Sciatic nerve (tissue), 2 donors: ENCODE measurements around the gene PHACTR2. TPM values are rescaled to one million over a fixed set of nuclear protein-coding genes. Genes with fewer than 3 reads are reported as not detected.
"Not testable (repeated sequence)": the region's sequence is repeated elsewhere in the genome, so short reads cannot be mapped to it uniquely, and the experiment has no call there.

Experiments used
- ATAC-seq: fragments of 200-7000 bp; cut with Tn5 transposase; one replicate; pipeline ENCODE4 v1.9.1; 2020; ENCODE audit warnings: mild to moderate bottlenecking, moderate library complexity
- DNase-seq: peaks from one replicate; pipeline ENCODE4 v3.0.0-alpha.2; 2020; ENCODE audit warnings: low spot score
- intact Hi-C: fragments of 100-400 bp; cut with DNase I; formaldehyde crosslinking; loops from one replicate; pipeline ENCODE4 v1.14.2; 2022
- total RNA-seq: library from RNA; stranded (reverse); fragmentation: NEBNext Ultra II Directional; extraction: Animal tissue kit (Norgen Biotek cat#: 25700); gene quantifications from one replicate; pipeline ENCODE4 v1.2.1, GENCODE V29; 2021
- donor health status: DM: no; HTN: no; CAD: no.
- donor health status: DM: no; HTN: no; CAD: no.

The PHACTR2 gene
- total RNA-seq, 1 donor from 2014 or later: 141 TPM

GRCh38 chr6:143783077-143783476 is 105.3 kb downstream of the PHACTR2 start:
- no peak for DNase-seq

DNA sequence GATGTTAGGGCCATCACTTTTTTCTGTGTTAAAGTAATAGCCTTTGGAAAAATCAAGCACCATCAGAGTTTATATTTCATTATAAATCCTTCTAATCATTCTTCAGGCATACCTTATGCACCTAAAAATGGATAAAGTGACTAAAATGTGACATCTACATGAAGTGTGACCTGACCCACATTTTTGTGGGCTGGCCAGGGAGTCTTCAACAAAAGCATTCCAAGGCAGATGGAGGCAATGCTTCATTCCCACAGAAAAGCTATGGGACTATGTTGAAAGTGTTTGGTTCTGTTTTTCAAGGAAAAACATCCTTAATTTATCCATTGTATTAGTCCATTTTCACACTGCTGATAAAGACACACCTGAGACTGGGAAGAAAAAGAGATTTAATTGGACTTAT is 106.6 kb downstream of the PHACTR2 start:
- ATAC-seq: no peak
- intact Hi-C loops: no loop called here
- DNase-seq: no peak

More at GRCh38 chr6:143783077-143783476, 105.3 kb downstream of the PHACTR2 start:
- ATAC-seq: no peak
- intact Hi-C loops: no loop called here

DNA sequence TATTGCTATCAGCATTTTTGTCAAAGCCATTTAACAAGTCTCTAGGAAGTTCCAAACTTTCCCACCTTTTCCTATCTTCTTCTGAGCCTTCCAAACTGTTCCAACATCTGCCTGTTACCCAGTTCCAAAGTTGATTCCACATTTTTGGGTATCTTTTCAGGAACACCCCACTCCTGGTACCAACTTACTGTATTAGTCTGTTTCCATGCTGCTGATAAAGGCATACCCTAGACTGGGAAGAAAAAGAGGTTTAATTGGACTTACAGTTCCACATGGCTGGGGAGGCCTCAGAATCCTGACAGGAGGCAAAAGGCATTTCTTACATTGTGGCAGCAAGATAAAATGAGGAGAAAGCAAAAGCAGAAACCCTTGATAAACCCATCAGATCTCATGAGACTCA is 108.6 kb downstream of the PHACTR2 start:
- intact Hi-C loops: not testable (repeated sequence)

DNA sequence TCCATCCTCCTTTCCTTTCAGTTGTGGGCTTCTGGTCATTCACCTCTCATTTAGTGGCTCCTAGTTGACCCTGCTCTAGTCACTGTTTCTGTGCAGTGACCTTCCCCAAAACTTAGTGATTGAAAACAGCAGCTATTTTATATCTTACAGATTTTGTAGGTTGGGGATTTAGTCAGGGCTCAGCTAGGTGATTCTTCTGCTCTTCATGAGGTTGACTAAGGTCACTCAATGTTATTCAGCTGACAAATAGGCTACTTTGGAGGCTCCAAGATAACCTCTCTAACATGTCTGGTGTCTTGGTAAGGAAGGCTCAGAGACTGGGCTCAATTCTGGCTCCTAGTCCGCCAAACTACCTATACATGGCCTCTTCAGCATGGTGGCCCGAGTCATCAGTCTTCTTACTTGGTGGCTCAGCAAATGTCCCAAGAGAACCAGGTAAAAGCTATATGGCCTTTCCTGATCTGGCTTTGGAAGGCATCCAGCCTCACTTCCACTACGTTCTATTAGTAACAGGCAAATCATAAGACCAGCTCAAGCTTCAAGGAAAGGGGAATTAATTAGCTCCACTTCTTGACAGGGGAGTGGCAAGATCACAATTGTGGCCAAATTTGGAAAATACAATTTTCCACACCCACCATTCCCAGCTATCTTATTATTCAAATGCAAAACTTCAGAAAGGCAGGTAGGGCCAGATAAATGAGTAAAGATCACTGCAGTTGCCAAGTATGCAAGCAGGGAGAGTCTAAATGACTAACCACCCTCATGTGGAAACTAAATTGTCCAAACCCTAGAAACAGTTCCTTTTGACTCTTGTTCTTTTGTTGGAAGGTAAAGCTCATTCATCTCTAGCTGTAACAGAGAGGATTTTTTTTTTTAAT is 114.9 kb downstream of the PHACTR2 start:
- DNase-seq (no peak), ATAC-seq (no peak)
- intact Hi-C loops: no loop called here

More for the DNA sequence above, 108.6 kb downstream of the PHACTR2 start:
- DNase-seq, ATAC-seq: not testable (repeated sequence)

GRCh38 chr6:143793280-143793619 is 115.5 kb downstream of the PHACTR2 start:
- no peak for ATAC-seq
- DNase-seq: no peak
- intact Hi-C loops: no loop called here

DNA sequence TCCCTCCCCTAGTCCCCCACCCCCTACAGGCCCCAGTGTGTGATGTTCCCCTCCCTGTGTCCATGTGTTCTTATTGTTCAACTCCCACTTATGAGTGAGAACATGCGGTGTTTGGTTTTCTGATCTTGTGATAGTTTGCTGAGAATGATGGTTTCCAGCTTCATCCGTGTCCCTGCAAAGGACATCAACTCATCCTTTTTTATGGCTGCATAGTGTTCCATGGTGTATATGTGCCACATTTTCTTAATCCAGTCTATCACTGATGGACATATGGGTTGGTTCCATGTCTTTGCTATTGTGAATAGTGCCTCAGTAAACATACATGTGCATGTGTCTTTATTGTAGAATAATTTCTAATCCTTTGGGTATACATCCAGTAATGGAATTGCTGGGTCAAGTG is 118.8 kb downstream of the PHACTR2 start:
- intact Hi-C loops, DNase-seq, ATAC-seq: not testable (repeated sequence)

GRCh38 chr6:143798487-143798886 is 120.7 kb downstream of the PHACTR2 start:
- DNase-seq, intact Hi-C loops, ATAC-seq: not testable (repeated sequence)

DNA sequence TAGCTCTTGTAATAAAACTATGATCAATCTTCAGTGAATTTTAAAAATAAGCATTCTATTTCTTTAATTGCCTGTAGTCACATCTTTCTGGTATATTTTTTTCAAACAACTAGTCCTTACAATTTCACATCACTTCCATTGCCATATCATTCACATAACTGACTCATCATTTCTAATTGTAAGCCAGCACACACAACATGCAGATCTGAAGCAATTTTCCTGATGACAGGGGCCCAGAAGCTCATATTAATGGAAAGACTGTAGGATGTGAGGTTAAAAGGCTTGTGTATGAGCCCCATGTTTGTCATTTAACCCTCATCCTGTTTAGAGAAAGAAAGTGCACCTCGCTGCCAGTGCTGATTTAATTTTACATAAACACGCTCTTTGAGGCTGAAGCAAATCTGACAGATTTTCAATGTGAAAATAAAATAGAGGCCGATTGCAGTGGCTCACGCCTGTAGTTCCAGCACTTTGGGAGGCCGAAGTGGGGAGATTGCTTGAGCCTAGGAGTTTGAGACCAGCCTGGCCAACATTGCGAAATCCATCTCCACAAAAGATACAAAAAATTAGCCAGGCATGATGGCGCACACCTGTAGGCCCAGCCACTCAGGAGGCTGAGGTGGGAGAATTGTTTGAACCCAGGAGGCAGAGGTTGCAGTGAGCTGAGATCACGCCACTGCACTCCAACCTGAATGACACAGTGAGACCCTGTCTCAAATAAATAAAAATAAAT is 125.2 kb downstream of the PHACTR2 start:
- intact Hi-C loops: no loop called here
- no peak for ATAC-seq

DNA sequence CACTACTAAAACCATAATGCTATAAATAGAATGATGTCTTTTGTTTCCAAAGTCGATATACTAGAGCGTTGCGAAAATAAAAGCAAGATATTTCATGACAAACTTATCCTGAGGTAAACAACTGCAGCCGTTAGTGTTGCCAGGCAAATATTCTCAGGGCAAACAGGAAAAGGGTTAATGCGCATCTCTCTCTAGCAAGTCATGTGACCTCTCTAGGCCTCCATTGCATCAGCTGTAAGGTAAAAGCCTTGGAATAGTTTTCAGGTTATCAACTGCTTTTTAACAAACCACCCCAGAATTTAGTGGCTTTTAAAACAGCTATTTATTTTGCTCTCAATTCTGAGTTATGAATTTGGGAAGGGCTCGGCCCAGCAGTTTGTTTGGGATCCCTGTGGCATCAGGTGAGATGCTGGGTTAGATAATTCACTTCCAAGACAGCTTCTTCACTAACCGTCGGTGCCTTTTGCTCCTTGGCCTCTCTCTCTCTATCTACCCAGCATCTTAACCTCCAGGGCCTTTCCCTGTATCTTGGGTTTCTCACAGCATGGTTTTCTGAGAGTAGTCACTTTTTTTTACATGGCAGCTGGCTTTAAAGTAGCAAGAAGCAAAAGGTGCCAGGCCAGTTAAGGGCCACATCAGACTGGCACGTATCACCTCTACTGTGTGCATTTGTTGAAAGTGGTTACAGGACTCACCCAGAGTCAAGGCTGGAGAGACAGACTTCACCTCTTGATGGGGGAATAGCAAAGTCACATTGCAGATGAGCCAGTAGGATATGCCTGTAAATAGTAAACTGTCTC is 126.2 kb downstream of the PHACTR2 start:
- DNase-seq: no peak
- no peak for ATAC-seq
- intact Hi-C loops: no loop called here

More for the DNA sequence above, 125.2 kb downstream of the PHACTR2 start:
- no peak for DNase-seq

GRCh38 chr6:143804835-143805239 is 127.1 kb downstream of the PHACTR2 start:
- intact Hi-C loops: no loop called here
- DNase-seq: no peak
- no peak for ATAC-seq

GRCh38 chr6:143806282-143807102 is 128.7 kb downstream of the PHACTR2 start:
- DNase-seq (no peak), ATAC-seq (no peak)
- intact Hi-C loops: no loop called here

- intact Hi-C loops: no loop called here
- no peak for ATAC-seq
- no peak for DNase-seq
Measured at GRCh38 chr6:143807103-143807772, 129.5 kb downstream of the PHACTR2 start.

DNA sequence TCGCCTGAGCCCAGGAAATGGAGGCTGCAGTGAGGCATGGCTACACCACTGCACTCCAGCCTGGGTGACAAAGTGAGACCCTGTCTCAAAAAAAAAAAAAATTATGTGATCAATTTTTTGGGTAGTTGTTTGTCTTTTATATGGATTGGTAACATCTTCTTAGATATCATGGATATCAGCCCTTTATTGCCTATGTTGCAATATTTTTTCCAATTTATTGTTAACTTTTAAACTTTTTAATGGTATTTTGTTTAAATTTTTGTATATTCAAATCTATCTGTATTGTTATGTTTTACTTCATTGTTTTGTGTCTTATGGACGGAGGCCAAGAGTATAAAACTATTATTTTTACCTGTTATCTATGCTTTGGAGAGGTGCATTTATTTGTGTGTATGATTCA is 133.0 kb downstream of the PHACTR2 start:
- intact Hi-C loops: no loop called here
- DNase-seq: no peak
- ATAC-seq: no peak

GRCh38 chr6:143811501-143812157 is 133.9 kb downstream of the PHACTR2 start:
- ATAC-seq (no peak), DNase-seq (no peak)
- intact Hi-C loops: no loop called here

DNA sequence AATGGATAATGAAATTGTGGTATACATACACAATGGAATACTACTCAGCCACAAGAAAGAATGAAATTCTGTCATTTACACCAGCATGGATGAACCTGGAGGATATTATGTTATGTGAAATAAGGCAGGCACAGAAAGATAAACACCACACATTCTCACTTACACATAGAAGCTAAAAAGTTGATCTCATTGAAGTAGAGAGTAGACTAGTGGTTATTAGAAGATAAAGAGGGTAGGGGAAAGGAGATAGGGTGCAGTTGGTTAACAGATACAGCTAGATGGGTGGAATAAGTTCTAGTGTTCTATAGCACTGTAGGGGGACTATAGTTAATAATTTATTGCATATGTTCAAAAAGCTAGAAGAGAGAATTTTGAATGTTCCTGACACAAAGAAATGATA is 139.9 kb downstream of the PHACTR2 start:
- intact Hi-C loops: no loop called here
- ATAC-seq (no peak), DNase-seq (no peak)

DNA sequence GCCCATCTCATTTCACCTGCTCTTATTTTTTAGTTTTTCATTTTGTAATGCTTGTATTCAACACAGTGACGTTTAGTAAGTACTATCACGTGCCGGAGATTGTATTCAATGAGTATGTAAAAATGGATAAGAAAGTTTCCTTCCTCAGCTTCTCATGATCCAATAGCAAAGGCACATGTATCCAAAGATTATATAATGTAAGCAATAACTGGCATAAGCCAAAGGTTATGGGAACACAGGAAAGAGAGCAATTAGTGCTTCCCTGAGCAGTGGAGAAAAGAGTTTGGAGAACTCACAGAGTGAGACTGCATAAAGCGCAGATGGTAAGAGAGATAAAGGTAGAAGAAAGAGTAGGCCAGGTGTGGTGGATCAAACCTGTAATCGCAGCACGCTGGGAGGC is 143.6 kb downstream of the PHACTR2 start:
- DNase-seq (no peak), ATAC-seq (no peak)
- intact Hi-C loops: no loop called here

DNA sequence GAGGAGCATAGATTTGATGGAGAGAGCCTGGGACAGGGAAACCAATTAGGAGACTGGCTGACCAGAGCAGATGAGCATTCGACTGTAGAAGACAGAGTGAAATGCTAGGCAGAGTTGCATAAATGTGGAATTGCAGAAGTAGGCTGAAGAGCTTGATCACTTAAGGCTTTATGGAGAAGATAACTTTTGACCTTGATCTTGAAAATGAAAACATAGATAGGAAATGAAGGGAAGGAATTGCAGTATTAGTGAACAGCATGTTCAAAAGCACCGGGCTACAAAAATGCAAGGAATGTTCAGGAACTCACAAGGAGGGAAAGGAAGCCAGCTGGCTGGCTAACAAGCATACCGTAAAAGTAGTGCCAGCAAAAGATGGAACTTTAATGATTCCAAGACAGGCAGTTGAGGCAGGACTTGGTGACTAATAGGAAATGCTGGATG is 144.8 kb downstream of the PHACTR2 start:
- intact Hi-C loops: no loop called here
- no peak for DNase-seq
- peak; percentile 50 for ATAC-seq

DNA sequence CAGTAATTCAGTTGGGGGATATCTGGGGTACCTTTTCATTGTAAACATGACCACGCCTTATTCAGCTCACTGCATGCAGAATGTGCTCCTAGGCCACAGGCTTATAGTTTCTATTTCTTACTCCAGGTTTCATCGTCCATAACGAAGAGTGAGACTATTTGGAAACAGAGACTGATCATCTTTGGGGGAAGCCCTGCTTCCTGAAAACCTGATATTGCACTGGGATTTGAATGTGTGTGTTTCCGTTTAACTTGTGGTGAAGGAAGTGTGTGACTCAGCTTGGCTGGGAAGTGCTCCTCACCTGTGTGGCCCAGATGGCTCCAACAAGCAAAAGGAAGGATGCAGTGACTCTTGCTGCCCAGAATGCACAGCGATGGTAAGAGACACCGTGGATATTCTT is 145.8 kb downstream of the PHACTR2 start:
- no peak for ATAC-seq
- intact Hi-C loops: no loop called here
- no peak for DNase-seq
